ENCODE measurements around the gene ZNF77.
"Not testable (repeated sequence)": the region's sequence is repeated elsewhere in the genome, so short reads cannot be mapped to it uniquely, and the experiment has no call there.

The ZNF77 gene

GRCh38 chr19:2917275-2918184 lies 27.2 kb downstream of the ZNF77 start:
- no peak for DNase-seq (ENCODE audit: low read depth, low spot score)

GRCh38 chr19:2912306-2912705 lies 32.5 kb downstream of the ZNF77 start:
- no peak for DNase-seq (ENCODE audit: low read depth, low spot score)

GRCh38 chr19:2906631-2907195 lies 38.1 kb downstream of the ZNF77 start:
- no peak for DNase-seq (ENCODE audit: low read depth, low spot score)

- no peak for DNase-seq (ENCODE audit: low read depth, low spot score)
These were observed 38.8 kb downstream of the ZNF77 start for GRCh38 chr19:2905918-2906519.

GRCh38 chr19:2903326-2903725 lies 41.4 kb downstream of the ZNF77 start:
- not testable (repeated sequence) for DNase-seq (ENCODE audit: low read depth, low spot score)

- DNase-seq (ENCODE audit: low read depth, low spot score): no peak
These were observed 42.1 kb downstream of the ZNF77 start for GRCh38 chr19:2902590-2903218.

GRCh38 chr19:2900296-2901252 lies 44.2 kb downstream of the ZNF77 start, which contains the start of gene ZNF57:
ZNF57 (plus strand) TSS chr19:2900928; CDS start chr19:2901046, 118 bp downstream.
- peak; percentile 94 for DNase-seq (ENCODE audit: low read depth, low spot score)

GRCh38 chr19:2896694-2897093 lies 48.1 kb downstream of the ZNF77 start:
- no peak for DNase-seq (ENCODE audit: low read depth, low spot score)

GRCh38 chr19:2890531-2890930 lies 54.2 kb downstream of the ZNF77 start:
- not testable (repeated sequence) for DNase-seq (ENCODE audit: low read depth, low spot score)

GRCh38 chr19:2888731-2889224 lies 56.0 kb downstream of the ZNF77 start:
- DNase-seq (ENCODE audit: low read depth, low spot score): no peak

GRCh38 chr19:2887391-2887914 lies 57.3 kb downstream of the ZNF77 start:
- peak; percentile 47 for DNase-seq (ENCODE audit: low read depth, low spot score)

- no peak for DNase-seq (ENCODE audit: low read depth, low spot score)
These were observed 59.0 kb downstream of the ZNF77 start for GRCh38 chr19:2885736-2886135.

- DNase-seq (ENCODE audit: low read depth, low spot score): no peak
These were observed 60.9 kb downstream of the ZNF77 start for GRCh38 chr19:2883686-2884439.

All from iPS DF 19.7 (cell line).